Measurements from ENCODE around the gene SORBS1. TPM values are rescaled to one million over a fixed set of nuclear protein-coding genes. Genes with fewer than 3 reads are reported as not detected.

The SORBS1 gene
- total and polyA plus RNA-seq, 2 donors (not counting 1 experiment from before 2014, with no cell fraction given): 0.21 to 1.5 TPM

DNA sequence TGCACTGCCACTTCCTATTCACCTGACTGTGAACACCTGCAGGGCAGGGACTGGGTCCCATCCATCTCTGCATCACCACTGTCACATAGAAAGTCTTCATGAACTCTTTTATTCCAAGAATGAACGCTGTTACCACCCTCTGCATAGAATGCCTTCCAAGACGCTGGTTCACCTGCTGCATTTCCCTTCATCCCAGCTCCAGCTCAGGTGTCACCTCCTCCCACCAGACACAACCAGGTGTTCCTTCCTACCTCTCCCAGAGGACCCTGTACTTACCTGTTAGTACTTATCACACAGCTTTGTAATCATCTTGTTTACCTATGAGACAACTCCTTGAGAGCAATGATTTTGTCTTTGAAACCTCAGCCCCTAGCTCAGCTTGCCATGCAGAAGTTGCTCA, 31.1 kb downstream of the SORBS1 start:
- Histone ChIP-seq H2AFZ (ENCODE audit: insufficient read depth, low read depth, low read length, poor library complexity, severe bottlenecking) (no peak overlapping the region), H3K79me2 (ENCODE audit: control insufficient read depth, insufficient read depth, low read length) (no peaks in the 10 kb centered on the region), H3K4me3 (ENCODE audit: control extremely low read depth in 1 of 5, extremely low read depth in 1 of 5, insufficient read depth in 1 of 5, low read depth in 2 of 5, low read length in 4 of 5) (no peak overlapping the region), H3K4me1 (ENCODE audit: control insufficient read depth in 2 of 2, insufficient read depth in 2 of 2, low read length in 2 of 2) (no peaks in the 10 kb centered on the region), H3K9ac (ENCODE audit: low read length) (no peak overlapping the region), H3K27ac (ENCODE audit: low read length in 2 of 2) (no peak overlapping the region), H4K20me1 (ENCODE audit: control insufficient read depth, insufficient read depth, low read length, poor library complexity, severe bottlenecking) (no peaks in the 10 kb centered on the region), H3K27me3 (replicated peaks in 1 of 4; ENCODE audit: control extremely low read depth in 1 of 4, control insufficient read depth in 3 of 4, insufficient read depth in 4 of 4, low read length in 3 of 4) (peaks cover 0 to 4% (median 1%) of the 10 kb centered on the region in 4 experiments), H3K4me2 (replicated peaks; ENCODE audit: low read depth, low read length, poor library complexity, severe bottlenecking) (no peak overlapping the region), H3K9me3 (ENCODE audit: control extremely low read depth in 1 of 3, control insufficient read depth in 2 of 3, insufficient read depth in 1 of 3, low read length in 2 of 3) (no peaks in the 10 kb centered on the region), H3K36me3 (replicated peaks in 1 of 2; ENCODE audit: control extremely low read depth in 1 of 2, control insufficient read depth in 1 of 2, extremely low read depth in 1 of 2, insufficient read depth in 2 of 2, low read length in 1 of 2) (no peaks in the 10 kb centered on the region)
- DNase-seq (no peak), ATAC-seq (ENCODE audit: low read depth) (no peak)
- ChIA-PET POLR2A (interaction anchor here (0.6 kb wide), 1 partner anchor 349 kb away, joined by 10 read pairs; no protein-coding TSS in a partner anchor), CTCF (no interaction called here)
- 96% methylated on average over 2 of the region's 2 CpGs for WGBS (ENCODE audit: insufficient coverage)
- Mint-ChIP-seq H3K27me3 (peaks cover 15% of the 10 kb centered on the region), H3K4me3 (no peak overlapping the region), H3K4me1 (no peaks in the 10 kb centered on the region), H3K9me3 (ENCODE audit: insufficient read depth) (no peaks in the 10 kb centered on the region), H3K27ac (no peak overlapping the region)
- TF ChIP-seq, protein P1, sequence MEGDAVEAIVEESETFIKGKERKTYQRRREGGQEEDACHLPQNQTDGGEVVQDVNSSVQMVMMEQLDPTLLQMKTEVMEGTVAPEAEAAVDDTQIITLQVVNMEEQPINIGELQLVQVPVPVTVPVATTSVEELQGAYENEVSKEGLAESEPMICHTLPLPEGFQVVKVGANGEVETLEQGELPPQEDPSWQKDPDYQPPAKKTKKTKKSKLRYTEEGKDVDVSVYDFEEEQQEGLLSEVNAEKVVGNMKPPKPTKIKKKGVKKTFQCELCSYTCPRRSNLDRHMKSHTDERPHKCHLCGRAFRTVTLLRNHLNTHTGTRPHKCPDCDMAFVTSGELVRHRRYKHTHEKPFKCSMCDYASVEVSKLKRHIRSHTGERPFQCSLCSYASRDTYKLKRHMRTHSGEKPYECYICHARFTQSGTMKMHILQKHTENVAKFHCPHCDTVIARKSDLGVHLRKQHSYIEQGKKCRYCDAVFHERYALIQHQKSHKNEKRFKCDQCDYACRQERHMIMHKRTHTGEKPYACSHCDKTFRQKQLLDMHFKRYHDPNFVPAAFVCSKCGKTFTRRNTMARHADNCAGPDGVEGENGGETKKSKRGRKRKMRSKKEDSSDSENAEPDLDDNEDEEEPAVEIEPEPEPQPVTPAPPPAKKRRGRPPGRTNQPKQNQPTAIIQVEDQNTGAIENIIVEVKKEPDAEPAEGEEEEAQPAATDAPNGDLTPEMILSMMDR (IDR thresholded peaks at IDR 0.05): no peak
- TF ChIP-seq EZH2 (IDR thresholded peaks at IDR 0.05; ENCODE audit: borderline replicate concordance, insufficient read depth, low read depth, low read length, poor library complexity, severe bottlenecking): no peak
- intact Hi-C loops (cut with micrococcal nuclease): no loop called here

DNA sequence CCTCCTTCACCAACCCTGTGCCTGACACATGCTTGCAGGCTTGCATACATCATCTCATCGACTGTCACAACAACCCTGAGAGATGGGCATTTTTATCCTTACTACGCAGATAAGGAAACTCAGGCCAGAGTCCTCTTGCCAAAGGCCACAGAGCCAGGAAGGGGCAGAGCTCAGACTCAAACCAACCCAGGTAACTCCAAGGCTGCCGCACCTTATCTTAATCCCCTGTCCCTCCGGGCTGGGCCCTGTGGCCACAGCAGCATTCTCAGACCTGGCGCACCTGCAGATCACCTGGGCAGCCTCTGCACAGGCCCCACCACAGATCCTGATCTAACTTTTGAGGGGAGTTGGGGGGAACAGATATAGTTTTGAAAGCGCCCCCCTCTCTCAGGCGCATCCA, 35.1 kb downstream of the SORBS1 start:
- Histone ChIP-seq H3K27me3 (replicated peaks in 1 of 4; ENCODE audit: control extremely low read depth in 1 of 4, control insufficient read depth in 3 of 4, insufficient read depth in 4 of 4, low read length in 3 of 4) (peaks cover 0 to 4% (median 1%) of the 10 kb centered on the region in 4 experiments), H3K4me3 (ENCODE audit: control extremely low read depth in 1 of 5, extremely low read depth in 1 of 5, insufficient read depth in 1 of 5, low read depth in 2 of 5, low read length in 4 of 5) (no peak overlapping the region), H4K20me1 (ENCODE audit: control insufficient read depth, insufficient read depth, low read length, poor library complexity, severe bottlenecking) (no peaks in the 10 kb centered on the region), H2AFZ (ENCODE audit: insufficient read depth, low read depth, low read length, poor library complexity, severe bottlenecking) (no peak overlapping the region), H3K79me2 (ENCODE audit: control insufficient read depth, insufficient read depth, low read length) (no peaks in the 10 kb centered on the region), H3K4me2 (replicated peaks; ENCODE audit: low read depth, low read length, poor library complexity, severe bottlenecking) (no peak overlapping the region), H3K9ac (ENCODE audit: low read length) (no peak overlapping the region), H3K36me3 (replicated peaks in 1 of 2; ENCODE audit: control extremely low read depth in 1 of 2, control insufficient read depth in 1 of 2, extremely low read depth in 1 of 2, insufficient read depth in 2 of 2, low read length in 1 of 2) (no peaks in the 10 kb centered on the region), H3K27ac (ENCODE audit: low read length in 2 of 2) (no peak overlapping the region), H3K4me1 (ENCODE audit: control insufficient read depth in 2 of 2, insufficient read depth in 2 of 2, low read length in 2 of 2) (no peaks in the 10 kb centered on the region), H3K9me3 (ENCODE audit: control extremely low read depth in 1 of 3, control insufficient read depth in 2 of 3, insufficient read depth in 1 of 3, low read length in 2 of 3) (no peaks in the 10 kb centered on the region)
- Mint-ChIP-seq H3K27ac (no peak overlapping the region), H3K4me3 (no peak overlapping the region), H3K4me1 (no peaks in the 10 kb centered on the region), H3K27me3 (peaks cover 25% of the 10 kb centered on the region), H3K9me3 (ENCODE audit: insufficient read depth) (no peaks in the 10 kb centered on the region)
- ChIA-PET POLR2A (no interaction called here), CTCF (no interaction called here)
- TF ChIP-seq, protein P1 (IDR thresholded peaks at IDR 0.05): no peak
- DNase-seq (no peak), ATAC-seq (ENCODE audit: low read depth) (no peak)
- 94% methylated on average over 3 of the region's 7 CpGs for WGBS (ENCODE audit: insufficient coverage)
- intact Hi-C loops (cut with micrococcal nuclease): no loop called here
